HepG2 (cell line): ENCODE data around the gene NEDD4L. TPM values are rescaled to one million over a fixed set of nuclear protein-coding genes. Genes with fewer than 3 reads are reported as not detected.
A peak's percentile ranks its signal among the peaks of the same experiment; 100 is the strongest.

ENCODE experiments used
- CCAR2 ChIP-seq: fragments of 200-400 bp; formaldehyde crosslinking; optimal IDR thresholded peaks from 2 replicates; pipeline ENCODE3; 2018; ENCODE audit warnings: low read depth, mild to moderate bottlenecking, low read length, moderate library complexity
- ELF3 ChIP-seq: IDR thresholded peaks from 2 replicates; pipeline ENCODE4 v1.6.1; 2016; ENCODE audit warnings: missing genetic modification reagents, missing compliant biosample characterization
- GATAD1 ChIP-seq: IDR thresholded peaks from 2 replicates; pipeline ENCODE4 v1.6.1; 2016; ENCODE audit warnings: missing genetic modification reagents, missing compliant biosample characterization
- GFI1 ChIP-seq: sonication (generic); formaldehyde crosslinking; IDR thresholded peaks from 2 replicates; pipeline ENCODE4 v1.5.0; 2020; ENCODE audit warnings: missing genetic modification reagents, mild to moderate bottlenecking, borderline replicate concordance
- KAT8 ChIP-seq: IDR thresholded peaks from 2 replicates; pipeline ENCODE4 v1.6.1; 2016; ENCODE audit warnings: missing genetic modification reagents, missing compliant biosample characterization
- MED1 ChIP-seq: sonication (generic); formaldehyde crosslinking; IDR thresholded peaks from 2 replicates; pipeline ENCODE4 v1.4.0; 2020; ENCODE audit warnings: missing genetic modification reagents
- MLX ChIP-seq: IDR thresholded peaks from 2 replicates; pipeline ENCODE4 v1.6.1; 2016
- POLR2G ChIP-seq: fragments of 200-400 bp; formaldehyde crosslinking; IDR thresholded peaks from 2 replicates; pipeline ENCODE4 v1.6.1; 2018; ENCODE audit warnings: mild to moderate bottlenecking, low read depth, low read length, moderate library complexity
- RCOR2 ChIP-seq: IDR thresholded peaks from 2 replicates; pipeline ENCODE4 v1.6.1; 2016; ENCODE audit warnings: missing biosample characterization, missing genetic modification reagents
- RFXAP ChIP-seq: sonication (generic); formaldehyde crosslinking; IDR thresholded peaks from 2 replicates; pipeline ENCODE4 v1.4.0; 2020; ENCODE audit warnings: missing genetic modification reagents, borderline replicate concordance
- RXRA ChIP-seq: sonication (generic); formaldehyde crosslinking; IDR thresholded peaks from 2 replicates; pipeline ENCODE4 v1.5.1; 2020; ENCODE audit warnings: missing genetic modification reagents
- STAG1 ChIP-seq: sonication (generic); formaldehyde crosslinking; IDR thresholded peaks from 2 replicates; pipeline ENCODE4 v1.4.0; 2020; ENCODE audit warnings: missing genetic modification reagents
- TFDP1 ChIP-seq: IDR thresholded peaks from 2 replicates; pipeline ENCODE4 v1.6.1; 2016; ENCODE audit warnings: missing compliant biosample characterization, missing genetic modification reagents, borderline replicate concordance
- ZFYVE20 ChIP-seq: sonication (generic); formaldehyde crosslinking; IDR thresholded peaks from 2 replicates; pipeline ENCODE4 v1.8.0; 2023; ENCODE audit warnings: low read depth, mild to moderate bottlenecking, moderate library complexity, missing genetic modification reagents, borderline replicate concordance
- ZNF614 ChIP-seq: IDR thresholded peaks from 2 replicates; pipeline ENCODE4 v1.6.1; 2018; ENCODE audit warnings: missing biosample characterization, missing genetic modification reagents, inconsistent platforms, borderline replicate concordance
- ZNF678 ChIP-seq: sonication (generic); formaldehyde crosslinking; IDR thresholded peaks from 2 replicates; pipeline ENCODE4 v1.4.0; 2020; ENCODE audit warnings: mild to moderate bottlenecking, missing genetic modification reagents
- ZZZ3 ChIP-seq: sonication (generic); formaldehyde crosslinking; IDR thresholded peaks from 2 replicates; pipeline ENCODE4 v1.4.0; 2020; ENCODE audit warnings: missing genetic modification reagents, mild to moderate bottlenecking, borderline replicate concordance
- polyA plus RNA-seq, 8 experiments: library from polyadenylated mRNA; depleted of rRNA in 3 of 8; stranded (reverse) in 7 of 8; unstranded in 1 of 8; fragments of >200 nt; fragmentation: Illumina TruSeq in 4 of 8; extraction: Trizol in 4 of 8; gene quantifications; 2 replicates each; pipeline versions ENCODE4 v1.2.1 to v1.2.3, GENCODE V29; 2011 to 2016; ENCODE audit warnings: low read depth in 4 of 8, missing spikeins in 1 of 8, mixed read lengths in 1 of 8; ENCODE audit not compliant: insufficient read depth in 1 of 8
- total RNA-seq, 5 experiments: library from RNA; depleted of rRNA; stranded (reverse); fragments of >200 nt; fragmentation: Illumina TruSeq; extraction: Trizol; gene quantifications; 2 replicates each; pipeline ENCODE4 v1.2.3, GENCODE V29; 2016; ENCODE audit warnings: low read depth in 1 of 5
- TF ChIP-seq, protein P1 (sequence below): sonication (generic); formaldehyde crosslinking; IDR thresholded peaks from 2 replicates; pipeline ENCODE4 v1.4.0; 2020; ENCODE audit warnings: missing genetic modification reagents
- TF ChIP-seq, protein P2 (sequence below): sonication (generic); formaldehyde crosslinking; IDR thresholded peaks from 2 replicates; pipeline ENCODE4 v1.8.0; 2022; ENCODE audit warnings: mild to moderate bottlenecking, missing genetic modification reagents
- TF ChIP-seq, protein P3 (sequence below), 2 experiments: IDR thresholded peaks; 2 replicates each; pipeline ENCODE4 v1.6.1; 2011 to 2012; ENCODE audit warnings: low read length in 2 of 2, borderline replicate concordance in 1 of 2, low read depth in 1 of 2, mild to moderate bottlenecking in 1 of 2, moderate library complexity in 1 of 2

Gene NEDD4L
- total and polyA plus RNA-seq, 2 of the 13 experiments (the other 11 are each of a cell fraction or from before 2014, with no cell fraction given) = 168 to 390 TPM

DNA sequence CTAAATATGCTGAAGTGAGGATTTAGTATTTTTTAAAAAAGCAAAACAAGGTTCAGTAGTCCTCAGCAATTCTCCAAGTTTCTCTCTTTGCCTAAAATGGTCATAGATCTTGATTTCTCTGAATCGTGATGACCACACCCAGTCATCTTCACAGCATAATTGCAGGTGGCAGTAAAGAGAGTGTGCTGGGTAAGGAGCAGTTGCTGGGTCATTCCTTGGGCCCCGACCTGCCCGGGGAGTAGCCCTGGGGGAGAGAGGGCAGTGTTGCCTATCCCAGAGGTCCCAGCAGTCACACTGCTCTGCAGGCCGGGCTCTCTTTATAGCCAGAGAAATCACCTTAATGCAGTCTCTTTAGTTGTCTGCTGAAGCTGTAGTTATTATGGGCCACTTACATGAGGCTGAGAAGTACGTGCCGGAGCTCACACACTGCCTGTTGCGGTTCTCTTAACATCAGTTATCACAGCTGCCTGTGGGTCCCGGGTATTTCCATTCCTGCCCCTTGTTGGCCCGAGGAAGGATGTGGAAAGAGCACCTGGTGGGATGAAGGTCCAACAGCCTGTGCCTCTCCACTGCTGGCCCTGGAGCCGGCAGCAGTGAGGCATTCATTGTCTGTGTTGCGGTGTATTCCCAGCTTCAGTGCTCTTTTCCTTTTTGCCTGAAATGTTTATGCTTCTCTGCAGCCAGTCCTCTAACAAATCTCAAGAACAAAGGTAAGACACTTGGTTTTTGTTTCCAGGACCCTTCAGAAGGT lies 354.8 kb downstream of the NEDD4L start (continued):
- TF ChIP-seq CCAR2 (no peak), ELF3 (peak; percentile 33; the same call in 1 of the 2 replicates), ZFYVE20 (CRISPR knock-in tag) (0 out of 2 replicates have a peak, but pooled peaks have one; percentile 28), MLX (CRISPR knock-in tag) (no peak), TFDP1 (CRISPR knock-in tag) (peak; percentile 51; the same call in 1 of the 2 replicates), RFXAP (CRISPR knock-in tag) (no peak), POLR2G (peak; percentile 71), STAG1 (CRISPR knock-in tag) (peak; percentile 24), RCOR2 (CRISPR knock-in tag) (0 out of 2 replicates have a peak, but pooled peaks have one; percentile 59), GATAD1 (CRISPR knock-in tag) (0 out of 2 replicates have a peak, but pooled peaks have one; percentile 16), MED1 (CRISPR knock-in tag) (peak; percentile 95), ZNF678 (peak; percentile 21; the same call in 1 of the 2 replicates), ZNF614 (CRISPR knock-in tag) (peak; percentile 24; the same call in 1 of the 2 replicates), RXRA (peak; percentile 56; the same call in 1 of the 2 replicates), GFI1 (0 out of 2 replicates have a peak, but pooled peaks have one; percentile 10), ZZZ3 (CRISPR knock-in tag) (no peak), KAT8 (0 out of 2 replicates have a peak, but pooled peaks have one; percentile 13)
- TF ChIP-seq, protein P1, sequence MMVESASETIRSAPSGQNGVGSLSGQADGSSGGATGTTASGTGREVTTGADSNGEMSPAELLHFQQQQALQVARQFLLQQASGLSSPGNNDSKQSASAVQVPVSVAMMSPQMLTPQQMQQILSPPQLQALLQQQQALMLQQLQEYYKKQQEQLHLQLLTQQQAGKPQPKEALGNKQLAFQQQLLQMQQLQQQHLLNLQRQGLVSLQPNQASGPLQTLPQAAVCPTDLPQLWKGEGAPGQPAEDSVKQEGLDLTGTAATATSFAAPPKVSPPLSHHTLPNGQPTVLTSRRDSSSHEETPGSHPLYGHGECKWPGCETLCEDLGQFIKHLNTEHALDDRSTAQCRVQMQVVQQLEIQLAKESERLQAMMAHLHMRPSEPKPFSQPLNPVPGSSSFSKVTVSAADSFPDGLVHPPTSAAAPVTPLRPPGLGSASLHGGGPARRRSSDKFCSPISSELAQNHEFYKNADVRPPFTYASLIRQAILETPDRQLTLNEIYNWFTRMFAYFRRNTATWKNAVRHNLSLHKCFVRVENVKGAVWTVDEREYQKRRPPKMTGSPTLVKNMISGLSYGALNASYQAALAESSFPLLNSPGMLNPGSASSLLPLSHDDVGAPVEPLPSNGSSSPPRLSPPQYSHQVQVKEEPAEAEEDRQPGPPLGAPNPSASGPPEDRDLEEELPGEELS (CRISPR knock-in tag) = peak; percentile 17; the same call in 1 of the 2 replicates
- TF ChIP-seq, protein P2, sequence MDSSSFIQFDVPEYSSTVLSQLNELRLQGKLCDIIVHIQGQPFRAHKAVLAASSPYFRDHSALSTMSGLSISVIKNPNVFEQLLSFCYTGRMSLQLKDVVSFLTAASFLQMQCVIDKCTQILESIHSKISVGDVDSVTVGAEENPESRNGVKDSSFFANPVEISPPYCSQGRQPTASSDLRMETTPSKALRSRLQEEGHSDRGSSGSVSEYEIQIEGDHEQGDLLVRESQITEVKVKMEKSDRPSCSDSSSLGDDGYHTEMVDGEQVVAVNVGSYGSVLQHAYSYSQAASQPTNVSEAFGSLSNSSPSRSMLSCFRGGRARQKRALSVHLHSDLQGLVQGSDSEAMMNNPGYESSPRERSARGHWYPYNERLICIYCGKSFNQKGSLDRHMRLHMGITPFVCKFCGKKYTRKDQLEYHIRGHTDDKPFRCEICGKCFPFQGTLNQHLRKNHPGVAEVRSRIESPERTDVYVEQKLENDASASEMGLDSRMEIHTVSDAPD (CRISPR knock-in tag) = peak; percentile 60; the same call in 1 of the 2 replicates
- TF ChIP-seq, protein P3, sequence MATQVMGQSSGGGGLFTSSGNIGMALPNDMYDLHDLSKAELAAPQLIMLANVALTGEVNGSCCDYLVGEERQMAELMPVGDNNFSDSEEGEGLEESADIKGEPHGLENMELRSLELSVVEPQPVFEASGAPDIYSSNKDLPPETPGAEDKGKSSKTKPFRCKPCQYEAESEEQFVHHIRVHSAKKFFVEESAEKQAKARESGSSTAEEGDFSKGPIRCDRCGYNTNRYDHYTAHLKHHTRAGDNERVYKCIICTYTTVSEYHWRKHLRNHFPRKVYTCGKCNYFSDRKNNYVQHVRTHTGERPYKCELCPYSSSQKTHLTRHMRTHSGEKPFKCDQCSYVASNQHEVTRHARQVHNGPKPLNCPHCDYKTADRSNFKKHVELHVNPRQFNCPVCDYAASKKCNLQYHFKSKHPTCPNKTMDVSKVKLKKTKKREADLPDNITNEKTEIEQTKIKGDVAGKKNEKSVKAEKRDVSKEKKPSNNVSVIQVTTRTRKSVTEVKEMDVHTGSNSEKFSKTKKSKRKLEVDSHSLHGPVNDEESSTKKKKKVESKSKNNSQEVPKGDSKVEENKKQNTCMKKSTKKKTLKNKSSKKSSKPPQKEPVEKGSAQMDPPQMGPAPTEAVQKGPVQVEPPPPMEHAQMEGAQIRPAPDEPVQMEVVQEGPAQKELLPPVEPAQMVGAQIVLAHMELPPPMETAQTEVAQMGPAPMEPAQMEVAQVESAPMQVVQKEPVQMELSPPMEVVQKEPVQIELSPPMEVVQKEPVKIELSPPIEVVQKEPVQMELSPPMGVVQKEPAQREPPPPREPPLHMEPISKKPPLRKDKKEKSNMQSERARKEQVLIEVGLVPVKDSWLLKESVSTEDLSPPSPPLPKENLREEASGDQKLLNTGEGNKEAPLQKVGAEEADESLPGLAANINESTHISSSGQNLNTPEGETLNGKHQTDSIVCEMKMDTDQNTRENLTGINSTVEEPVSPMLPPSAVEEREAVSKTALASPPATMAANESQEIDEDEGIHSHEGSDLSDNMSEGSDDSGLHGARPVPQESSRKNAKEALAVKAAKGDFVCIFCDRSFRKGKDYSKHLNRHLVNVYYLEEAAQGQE (IDR thresholded peaks at IDR 0.05; ENCODE audit: borderline replicate concordance in 1 of 2, low read depth in 1 of 2, low read length in 2 of 2) = no peak
